HepG2 (cell line): ENCODE data around the gene SLC2A8. TPM values are rescaled to one million over a fixed set of nuclear protein-coding genes. Genes with fewer than 3 reads are reported as not detected.
A peak's percentile ranks its signal among the peaks of the same experiment; 100 is the strongest.

ENCODE experiments used
- BCLAF1 ChIP-seq: fragments of 450-650 bp; IDR thresholded peaks from 2 replicates; pipeline ENCODE4 v1.6.1; 2017; ENCODE audit warnings: mild to moderate bottlenecking
- HDAC1 ChIP-seq: sonication (generic); formaldehyde crosslinking; IDR thresholded peaks from 2 replicates; pipeline ENCODE4 v1.5.1; 2020; ENCODE audit warnings: mild to moderate bottlenecking, missing genetic modification reagents
- PBX3 ChIP-seq: sonication (generic); formaldehyde crosslinking; IDR thresholded peaks from 2 replicates; pipeline ENCODE4 v1.8.1; 2023; ENCODE audit warnings: missing genetic modification reagents, inconsistent platforms, borderline replicate concordance
- RBFOX2 ChIP-seq: fragments of 200-400 bp; formaldehyde crosslinking; IDR thresholded peaks from 2 replicates; pipeline ENCODE4 v1.6.1; 2017; ENCODE audit warnings: low read depth, mild to moderate bottlenecking, low read length
- ZBTB40 ChIP-seq, 2 experiments: fragments of 450-650 bp in 1 of 2; sonication (generic) in 1 of 2; formaldehyde crosslinking in 1 of 2; IDR thresholded peaks; 2 replicates each; pipeline versions ENCODE4 v1.6.1 to v1.8.0; 2016 to 2022; ENCODE audit warnings: antibody characterized with exemption in 1 of 2, mild to moderate bottlenecking in 1 of 2, missing genetic modification reagents in 1 of 2
- ZGPAT ChIP-seq: IDR thresholded peaks from 2 replicates; pipeline ENCODE4 v1.6.1; 2016; ENCODE audit warnings: mild to moderate bottlenecking
- ZNF639 ChIP-seq: conservative IDR thresholded peaks from 2 replicates; pipeline ENCODE4 v1.6.1; 2018; ENCODE audit warnings: missing genetic modification reagents
- ZNF709 ChIP-seq: sonication (generic); formaldehyde crosslinking; IDR thresholded peaks from 2 replicates; pipeline ENCODE4 v1.5.0; 2020; ENCODE audit warnings: mild to moderate bottlenecking, missing genetic modification reagents
- ZNF724P ChIP-seq: sonication (generic); formaldehyde crosslinking; IDR thresholded peaks from 2 replicates; pipeline ENCODE4 v1.8.0; 2022; ENCODE audit warnings: missing genetic modification reagents, borderline replicate concordance
- polyA plus RNA-seq, 8 experiments: library from polyadenylated mRNA; depleted of rRNA in 3 of 8; stranded (reverse) in 7 of 8; unstranded in 1 of 8; fragments of >200 nt; fragmentation: Illumina TruSeq in 4 of 8; extraction: Trizol in 4 of 8; gene quantifications; 2 replicates each; pipeline versions ENCODE4 v1.2.1 to v1.2.3, GENCODE V29; 2011 to 2016; ENCODE audit warnings: low read depth in 4 of 8, missing spikeins in 1 of 8, mixed read lengths in 1 of 8; ENCODE audit not compliant: insufficient read depth in 1 of 8
- total RNA-seq, 5 experiments: library from RNA; depleted of rRNA; stranded (reverse); fragments of >200 nt; fragmentation: Illumina TruSeq; extraction: Trizol; gene quantifications; 2 replicates each; pipeline ENCODE4 v1.2.3, GENCODE V29; 2016; ENCODE audit warnings: low read depth in 1 of 5

Gene SLC2A8
- total and polyA plus RNA-seq, 2 of the 13 experiments (the other 11 are each of a cell fraction or from before 2014, with no cell fraction given), result 22.6 to 48.6 TPM

GRCh38 chr9:127423934-127424675 lies 27.1 kb downstream of the SLC2A8 start, which contains the start of gene ZNF79 (continued):
- TF ChIP-seq ZBTB40 (IDR thresholded peaks at IDR 0.05) (no peak), ZBTB40 (CRISPR knock-in tag; IDR thresholded peaks at IDR 0.05) (no peak), RBFOX2 (peak; percentile 77), HDAC1 (peak; percentile 96), ZNF724P (CRISPR knock-in tag) (0 out of 2 replicates have a peak, but pooled peaks have one; percentile 24), PBX3 (CRISPR knock-in tag) (no peak), ZGPAT (CRISPR knock-in tag) (peak; percentile 86), BCLAF1 (no peak), ZNF639 (CRISPR knock-in tag) (peak; percentile 39; the same call in 1 of the 2 replicates), ZNF709 (CRISPR knock-in tag) (no peak; the same call in 1 of the 2 replicates)
